Endothelial cell of umbilical vein (primary cell): Measurements from ENCODE around the gene NDUFB1.

Experiments used
- CTCF ChIP-seq, 2 donors: IDR thresholded peaks; 1 replicate in 1 of 2; 2 replicates in 1 of 2; pipeline ENCODE4 v1.5.1; 2011; ENCODE audit warnings: low read length in 2 of 2, mild to moderate bottlenecking in 2 of 2, moderate library complexity in 2 of 2, control low read depth in 1 of 2, inconsistent platforms in 1 of 2, low read depth in 1 of 2; ENCODE audit not compliant: insufficient read depth in 1 of 2; ENCODE audit errors: extremely low read depth in 1 of 2
- EZH2 ChIP-seq: IDR thresholded peaks from 2 replicates; pipeline ENCODE4 v1.6.1; 2012; ENCODE audit warnings: borderline replicate concordance, low read depth, mild to moderate bottlenecking, moderate library complexity, low read length, inconsistent platforms; ENCODE audit not compliant: severe bottlenecking
- JUN ChIP-seq: IDR thresholded peaks from 2 replicates; pipeline ENCODE4 v1.6.1; 2011; ENCODE audit warnings: borderline replicate concordance, low read depth; ENCODE audit not compliant: insufficient read length, insufficient read depth
- MYC ChIP-seq: IDR thresholded peaks from one replicate; pipeline ENCODE4 v1.6.1; 2011; ENCODE audit warnings: mild to moderate bottlenecking, low read depth, low read length
- POLR2A ChIP-seq: IDR thresholded peaks from 2 replicates; pipeline ENCODE4 v1.6.1; 2012; ENCODE audit warnings: low read depth, mild to moderate bottlenecking, control low read depth, low read length
- POLR2AphosphoS5 ChIP-seq: IDR thresholded peaks from 2 replicates; pipeline ENCODE4 v1.6.1; 2012; ENCODE audit warnings: low read depth, mild to moderate bottlenecking, control low read depth, low read length, moderate library complexity; ENCODE audit not compliant: insufficient read depth
- TF ChIP-seq, protein P1 (sequence below): IDR thresholded peaks from 2 replicates; pipeline ENCODE4 v1.6.1; 2011; ENCODE audit not compliant: insufficient read depth, insufficient read length

GRCh38 chr14:92122351-92122677, 808 bp upstream of the NDUFB1 start:
- TF ChIP-seq CTCF (IDR thresholded peaks at IDR 0.05; ENCODE audit: extremely low read depth in 1 of 2, insufficient read depth in 1 of 2, low read depth in 1 of 2, low read length in 2 of 2) (no peak), POLR2AphosphoS5 (no peak), EZH2 (no peak), POLR2A (no peak), MYC (no peak), JUN (no peak)
- TF ChIP-seq, protein P1, sequence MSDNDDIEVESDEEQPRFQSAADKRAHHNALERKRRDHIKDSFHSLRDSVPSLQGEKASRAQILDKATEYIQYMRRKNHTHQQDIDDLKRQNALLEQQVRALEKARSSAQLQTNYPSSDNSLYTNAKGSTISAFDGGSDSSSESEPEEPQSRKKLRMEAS = no peak
